OCI-M1 (cell line): ENCODE measurements around the gene ITIH2.
"Not testable (repeated sequence)": the region's sequence is repeated elsewhere in the genome, so short reads cannot be mapped to it uniquely, and the experiment has no call there.

Experiments used
- DNase-seq: peaks from one replicate; lab custom pipeline; 2025; lab: John Stamatoyannopoulos, UW

ITIH2 gene

GRCh38 chr10:7738536-7739407 is 35.7 kb downstream of the ITIH2 start:
- no peak for DNase-seq

GRCh38 chr10:7744307-7744706 is 41.2 kb downstream of the ITIH2 start:
- no peak for DNase-seq

GRCh38 chr10:7748637-7749036 is 45.5 kb downstream of the ITIH2 start:
- DNase-seq: not testable (repeated sequence)

GRCh38 chr10:7750222-7750621 is 47.1 kb downstream of the ITIH2 start:
- no peak for DNase-seq

- DNase-seq: no peak
Measured at GRCh38 chr10:7752251-7752650, 49.1 kb downstream of the ITIH2 start.

- DNase-seq: no peak
Measured at GRCh38 chr10:7755103-7755502, 52.0 kb downstream of the ITIH2 start.

- DNase-seq: peak; percentile 40
Measured at GRCh38 chr10:7756360-7756992, 53.4 kb downstream of the ITIH2 start.

- peak; percentile 80 for DNase-seq
Measured at GRCh38 chr10:7763929-7764328, 60.8 kb downstream of the ITIH2 start.

- no peak for DNase-seq
Measured at GRCh38 chr10:7766241-7766640, 63.1 kb downstream of the ITIH2 start.

GRCh38 chr10:7767209-7767608 is 64.1 kb downstream of the ITIH2 start:
- no peak for DNase-seq

- DNase-seq: no peak
Measured at GRCh38 chr10:7768417-7768816, 65.3 kb downstream of the ITIH2 start.

GRCh38 chr10:7773845-7774801 is 71.0 kb downstream of the ITIH2 start:
- no peak for DNase-seq

GRCh38 chr10:7776777-7777176 is 73.7 kb downstream of the ITIH2 start:
- no peak for DNase-seq

GRCh38 chr10:7782194-7782593 is 79.1 kb downstream of the ITIH2 start:
- DNase-seq: not testable (repeated sequence)

GRCh38 chr10:7786430-7786829 is 83.3 kb downstream of the ITIH2 start:
- no peak for DNase-seq

- DNase-seq: no peak
Measured at GRCh38 chr10:7787150-7787856, 84.2 kb downstream of the ITIH2 start.

- DNase-seq: peak; percentile 98
Measured at GRCh38 chr10:7787857-7788638, 84.9 kb downstream of the ITIH2 start, which contains the start of the genes ATP5F1C and KIN. Gene ATP5F1C, plus strand, starts transcription at chr10:7788177. Its CDS starts 31 bp downstream, at chr10:7788208. Gene KIN, minus strand, starts transcription at chr10:7787993. Its CDS starts 60 bp downstream, at chr10:7787933.

GRCh38 chr10:7788639-7789286 is 85.6 kb downstream of the ITIH2 start:
- DNase-seq: no peak

- DNase-seq: peak; percentile 46
Measured at GRCh38 chr10:7789390-7789789, 86.3 kb downstream of the ITIH2 start.

GRCh38 chr10:7792541-7792940 is 89.4 kb downstream of the ITIH2 start:
- no peak for DNase-seq
